ENCODE measurements around the gene OCA2.

- TF ChIP-seq, protein P1, sequence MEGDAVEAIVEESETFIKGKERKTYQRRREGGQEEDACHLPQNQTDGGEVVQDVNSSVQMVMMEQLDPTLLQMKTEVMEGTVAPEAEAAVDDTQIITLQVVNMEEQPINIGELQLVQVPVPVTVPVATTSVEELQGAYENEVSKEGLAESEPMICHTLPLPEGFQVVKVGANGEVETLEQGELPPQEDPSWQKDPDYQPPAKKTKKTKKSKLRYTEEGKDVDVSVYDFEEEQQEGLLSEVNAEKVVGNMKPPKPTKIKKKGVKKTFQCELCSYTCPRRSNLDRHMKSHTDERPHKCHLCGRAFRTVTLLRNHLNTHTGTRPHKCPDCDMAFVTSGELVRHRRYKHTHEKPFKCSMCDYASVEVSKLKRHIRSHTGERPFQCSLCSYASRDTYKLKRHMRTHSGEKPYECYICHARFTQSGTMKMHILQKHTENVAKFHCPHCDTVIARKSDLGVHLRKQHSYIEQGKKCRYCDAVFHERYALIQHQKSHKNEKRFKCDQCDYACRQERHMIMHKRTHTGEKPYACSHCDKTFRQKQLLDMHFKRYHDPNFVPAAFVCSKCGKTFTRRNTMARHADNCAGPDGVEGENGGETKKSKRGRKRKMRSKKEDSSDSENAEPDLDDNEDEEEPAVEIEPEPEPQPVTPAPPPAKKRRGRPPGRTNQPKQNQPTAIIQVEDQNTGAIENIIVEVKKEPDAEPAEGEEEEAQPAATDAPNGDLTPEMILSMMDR (IDR thresholded peaks at IDR 0.05; ENCODE audit: poor library complexity, severe bottlenecking): no peak
- no peak for TF ChIP-seq EP300 (conservative IDR thresholded peaks at IDR 0.05; ENCODE audit: poor library complexity, severe bottlenecking)
- TF ChIP-seq, protein P2, sequence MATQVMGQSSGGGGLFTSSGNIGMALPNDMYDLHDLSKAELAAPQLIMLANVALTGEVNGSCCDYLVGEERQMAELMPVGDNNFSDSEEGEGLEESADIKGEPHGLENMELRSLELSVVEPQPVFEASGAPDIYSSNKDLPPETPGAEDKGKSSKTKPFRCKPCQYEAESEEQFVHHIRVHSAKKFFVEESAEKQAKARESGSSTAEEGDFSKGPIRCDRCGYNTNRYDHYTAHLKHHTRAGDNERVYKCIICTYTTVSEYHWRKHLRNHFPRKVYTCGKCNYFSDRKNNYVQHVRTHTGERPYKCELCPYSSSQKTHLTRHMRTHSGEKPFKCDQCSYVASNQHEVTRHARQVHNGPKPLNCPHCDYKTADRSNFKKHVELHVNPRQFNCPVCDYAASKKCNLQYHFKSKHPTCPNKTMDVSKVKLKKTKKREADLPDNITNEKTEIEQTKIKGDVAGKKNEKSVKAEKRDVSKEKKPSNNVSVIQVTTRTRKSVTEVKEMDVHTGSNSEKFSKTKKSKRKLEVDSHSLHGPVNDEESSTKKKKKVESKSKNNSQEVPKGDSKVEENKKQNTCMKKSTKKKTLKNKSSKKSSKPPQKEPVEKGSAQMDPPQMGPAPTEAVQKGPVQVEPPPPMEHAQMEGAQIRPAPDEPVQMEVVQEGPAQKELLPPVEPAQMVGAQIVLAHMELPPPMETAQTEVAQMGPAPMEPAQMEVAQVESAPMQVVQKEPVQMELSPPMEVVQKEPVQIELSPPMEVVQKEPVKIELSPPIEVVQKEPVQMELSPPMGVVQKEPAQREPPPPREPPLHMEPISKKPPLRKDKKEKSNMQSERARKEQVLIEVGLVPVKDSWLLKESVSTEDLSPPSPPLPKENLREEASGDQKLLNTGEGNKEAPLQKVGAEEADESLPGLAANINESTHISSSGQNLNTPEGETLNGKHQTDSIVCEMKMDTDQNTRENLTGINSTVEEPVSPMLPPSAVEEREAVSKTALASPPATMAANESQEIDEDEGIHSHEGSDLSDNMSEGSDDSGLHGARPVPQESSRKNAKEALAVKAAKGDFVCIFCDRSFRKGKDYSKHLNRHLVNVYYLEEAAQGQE (IDR thresholded peaks at IDR 0.05; ENCODE audit: borderline replicate concordance): no peak
- TF ChIP-seq EZH2 (IDR thresholded peaks at IDR 0.05; ENCODE audit: borderline replicate concordance, insufficient read depth, low read length, poor library complexity, severe bottlenecking): no peak
- no peak for TF ChIP-seq POLR2AphosphoS5 (IDR thresholded peaks at IDR 0.05)
- no peak for TF ChIP-seq TAF1 (IDR thresholded peaks at IDR 0.05; ENCODE audit: low read depth)
- no peak for TF ChIP-seq SMC3 (conservative IDR thresholded peaks at IDR 0.05; ENCODE audit: poor library complexity)
Measured at GRCh38 chr15:27797765-27798164, 301.4 kb downstream of the OCA2 start.

All from neural cell (in vitro differentiated cells).